Dendritic cell treated with granulocyte-macrophage colony-stimulating factor and Interleukin-4, amounts not matched to agents 40 ng/mL and 50 ng/mL, for 4 days (primary cell): ENCODE data around the gene NF1.

Experiments
- H3K27ac Mint-ChIP-seq: one replicate; pipeline ENCODE4 v1.8.0; 2022; ENCODE audit warnings: mild to moderate bottlenecking, mixed read lengths
- H3K27me3 Mint-ChIP-seq: one replicate; pipeline ENCODE4 v1.8.0; 2022; ENCODE audit warnings: mild to moderate bottlenecking, mixed read lengths
- H3K36me3 Mint-ChIP-seq: one replicate; pipeline ENCODE4 v1.8.0; 2022; ENCODE audit warnings: low read depth, mixed read lengths
- H3K4me1 Mint-ChIP-seq: one replicate; pipeline ENCODE4 v1.8.0; 2022; ENCODE audit warnings: low read depth, mixed read lengths
- H3K4me3 Mint-ChIP-seq: one replicate; pipeline ENCODE4 v1.8.0; 2022; ENCODE audit warnings: mild to moderate bottlenecking, moderate library complexity, mixed read lengths
- H3K9me3 Mint-ChIP-seq: one replicate; pipeline ENCODE4 v1.8.0; 2022; ENCODE audit warnings: mixed read lengths
- intact Hi-C: fragments of 100-400 bp; cut with micrococcal nuclease; formaldehyde crosslinking; loops from one replicate; pipeline ENCODE4 v1.15.0; 2022

The NF1 gene

GRCh38 chr17:31386542-31387075 lies 291.8 kb downstream of the NF1 start:
- intact Hi-C loops = no loop called here
- peaks cover 9% of the 10 kb centered on the region for H3K4me1 Mint-ChIP-seq
- H3K4me3 Mint-ChIP-seq = no peak overlapping the region
- H3K9me3 Mint-ChIP-seq = no peaks in the 10 kb centered on the region
- peaks cover 41% of the 10 kb centered on the region for H3K27me3 Mint-ChIP-seq
- peaks cover 8% of the 10 kb centered on the region for H3K36me3 Mint-ChIP-seq
- no peak overlapping the region for H3K27ac Mint-ChIP-seq

- no peaks in the 10 kb centered on the region for H3K36me3 Mint-ChIP-seq
- intact Hi-C loops = no loop called here
- peaks cover 45% of the 10 kb centered on the region for H3K27me3 Mint-ChIP-seq
- H3K4me1 Mint-ChIP-seq = peaks cover 12% of the 10 kb centered on the region
- no peaks in the 10 kb centered on the region for H3K9me3 Mint-ChIP-seq
- H3K4me3 Mint-ChIP-seq = no peak overlapping the region
- H3K27ac Mint-ChIP-seq = no peak overlapping the region
Observed at GRCh38 chr17:31387438-31387837, 292.7 kb downstream of the NF1 start.

GRCh38 chr17:31388351-31388750 lies 293.6 kb downstream of the NF1 start:
- intact Hi-C loops = loop anchor here (1.0 kb wide), 1 partner anchor 137 kb away; no protein-coding TSS in a partner anchor
- Mint-ChIP-seq H3K9me3 (no peaks in the 10 kb centered on the region), H3K27me3 (peaks cover 55% of the 10 kb centered on the region), H3K36me3 (no peaks in the 10 kb centered on the region), H3K4me1 (peaks cover 17% of the 10 kb centered on the region), H3K4me3 (no peak overlapping the region), H3K27ac (no peak overlapping the region)

GRCh38 chr17:31388770-31389656 lies 294.2 kb downstream of the NF1 start:
- Mint-ChIP-seq H3K4me3 (no peak overlapping the region), H3K9me3 (no peaks in the 10 kb centered on the region)

GRCh38 chr17:31389657-31390381 lies 295.0 kb downstream of the NF1 start:
- H3K4me1 Mint-ChIP-seq = peaks cover 17% of the 10 kb centered on the region
- peak overlapping the region; percentile 11 for H3K4me3 Mint-ChIP-seq
- H3K36me3 Mint-ChIP-seq = no peaks in the 10 kb centered on the region
- intact Hi-C loops = no loop called here
- H3K27me3 Mint-ChIP-seq = peaks cover 68% of the 10 kb centered on the region
- no peaks in the 10 kb centered on the region for H3K9me3 Mint-ChIP-seq
- H3K27ac Mint-ChIP-seq = no peak overlapping the region

More at GRCh38 chr17:31388770-31389656, 294.2 kb downstream of the NF1 start:
- Mint-ChIP-seq H3K36me3 (no peaks in the 10 kb centered on the region), H3K27me3 (peaks cover 61% of the 10 kb centered on the region), H3K4me1 (peaks cover 17% of the 10 kb centered on the region), H3K27ac (no peak overlapping the region)
- intact Hi-C loops = loop anchor here (1.0 kb wide), 1 partner anchor 136 kb away; no protein-coding TSS in a partner anchor

- Mint-ChIP-seq H3K4me1 (peaks cover 17% of the 10 kb centered on the region), H3K9me3 (no peaks in the 10 kb centered on the region), H3K27ac (no peak overlapping the region), H3K27me3 (peaks cover 66% of the 10 kb centered on the region), H3K4me3 (no peak overlapping the region), H3K36me3 (no peaks in the 10 kb centered on the region)
- intact Hi-C loops = no loop called here
Observed at GRCh38 chr17:31390426-31390747, 295.6 kb downstream of the NF1 start.

- Mint-ChIP-seq H3K9me3 (no peaks in the 10 kb centered on the region), H3K27me3 (peaks cover 69% of the 10 kb centered on the region), H3K36me3 (no peaks in the 10 kb centered on the region), H3K4me3 (peak overlapping the region; percentile 59), H3K27ac (no peak overlapping the region), H3K4me1 (peaks cover 17% of the 10 kb centered on the region)
- intact Hi-C loops = no loop called here
Observed at GRCh38 chr17:31390748-31391495, 296.1 kb downstream of the NF1 start.

GRCh38 chr17:31391496-31391949 lies 296.7 kb downstream of the NF1 start, which contains the start of gene RAB11FIP4:
Gene RAB11FIP4, plus strand, starts transcription at chr17:31391675. Its CDS starts 178 bp downstream, at chr17:31391853.
- H3K27me3 Mint-ChIP-seq = peaks cover 70% of the 10 kb centered on the region
- H3K4me1 Mint-ChIP-seq = peaks cover 17% of the 10 kb centered on the region
- peak within 1 kb of the TSS; percentile 64 for H3K4me3 Mint-ChIP-seq
- intact Hi-C loops = no loop called here
- no peaks in the 10 kb centered on the region for H3K36me3 Mint-ChIP-seq
- no peak within 1 kb of the TSS for H3K27ac Mint-ChIP-seq
- no peaks in the 10 kb centered on the region for H3K9me3 Mint-ChIP-seq

GRCh38 chr17:31392002-31392855 lies 297.5 kb downstream of the NF1 start:
- no peaks in the 10 kb centered on the region for H3K9me3 Mint-ChIP-seq
- H3K36me3 Mint-ChIP-seq = no peaks in the 10 kb centered on the region
- H3K27ac Mint-ChIP-seq = no peak overlapping the region
- H3K4me1 Mint-ChIP-seq = peaks cover 17% of the 10 kb centered on the region
- peaks cover 73% of the 10 kb centered on the region for H3K27me3 Mint-ChIP-seq
- H3K4me3 Mint-ChIP-seq = peak overlapping the region; percentile 64
- intact Hi-C loops = no loop called here

- no peaks in the 10 kb centered on the region for H3K9me3 Mint-ChIP-seq
- peaks cover 72% of the 10 kb centered on the region for H3K27me3 Mint-ChIP-seq
- H3K27ac Mint-ChIP-seq = no peak overlapping the region
- no peaks in the 10 kb centered on the region for H3K36me3 Mint-ChIP-seq
- intact Hi-C loops = no loop called here
- peaks cover 17% of the 10 kb centered on the region for H3K4me1 Mint-ChIP-seq
- H3K4me3 Mint-ChIP-seq = no peak overlapping the region
Observed at GRCh38 chr17:31392856-31393748, 298.3 kb downstream of the NF1 start.

GRCh38 chr17:31393749-31394146 lies 299.0 kb downstream of the NF1 start:
- Mint-ChIP-seq H3K9me3 (no peaks in the 10 kb centered on the region), H3K4me1 (peaks cover 17% of the 10 kb centered on the region), H3K4me3 (no peak overlapping the region), H3K27ac (no peak overlapping the region), H3K27me3 (peaks cover 68% of the 10 kb centered on the region), H3K36me3 (no peaks in the 10 kb centered on the region)
- intact Hi-C loops = no loop called here

GRCh38 chr17:31394544-31394943 lies 299.8 kb downstream of the NF1 start:
- intact Hi-C loops = no loop called here
- Mint-ChIP-seq H3K36me3 (no peaks in the 10 kb centered on the region), H3K9me3 (no peaks in the 10 kb centered on the region), H3K4me1 (peaks cover 15% of the 10 kb centered on the region), H3K4me3 (no peak overlapping the region), H3K27ac (no peak overlapping the region), H3K27me3 (peaks cover 60% of the 10 kb centered on the region)
